B cell (primary cell): Measurements from ENCODE around the gene NAV2. TPM values are rescaled to one million over a fixed set of nuclear protein-coding genes. Genes with fewer than 3 reads are reported as not detected.

Experiments
- ATAC-seq: fragments of 200-7000 bp; cut with Tn5 transposase; one replicate; pipeline ENCODE4 v1.10.0; 2021; ENCODE audit warnings: low read depth, mild to moderate bottlenecking, moderate number of reproducible peaks, moderate library complexity
- CTCF ChIA-PET: fragments of 350-600 bp; sonication (Branson Sonifier 250); formaldehyde crosslinking; loops from one replicate; lab custom pipeline; 2021; ENCODE audit warnings: antibody characterized with exemption, inconsistent platforms; lab: Charles Lee
- POLR2A ChIA-PET: fragments of 350-600 bp; sonication (Branson Sonifier 250); formaldehyde crosslinking; loops from one replicate; lab custom pipeline; 2021; ENCODE audit warnings: antibody characterized with exemption; lab: Charles Lee
- DNase-seq: peaks from one replicate; pipeline ENCODE4 v3.0.0; 2013
- H2AFZ ChIP-seq: 2 replicates; pipeline ENCODE4 v1.6.1; 2012; ENCODE audit warnings: mild to moderate bottlenecking, low read depth, low read length; ENCODE audit not compliant: insufficient read depth, poor library complexity, severe bottlenecking
- H3K27ac ChIP-seq, 2 donors: 1 replicate in 1 of 2; 2 replicates in 1 of 2; pipeline ENCODE4 v1.5.1; 2012 to 2013; ENCODE audit warnings: low read length in 2 of 2, mild to moderate bottlenecking in 2 of 2, moderate library complexity in 1 of 2
- H3K27me3 ChIP-seq, 4 experiments: fragments of 200-600 bp in 1 of 4; sonication (generic) in 1 of 4; replicated peaks in 1 of 4; 1 replicate in 2 of 4; 2 replicates in 2 of 4; pipeline versions ENCODE4 v1.6.1 to v1.7.0; 2013 to 2016; ENCODE audit warnings: low read length in 3 of 4, mild to moderate bottlenecking in 2 of 4, mixed read lengths in 1 of 4, moderate library complexity in 1 of 4; ENCODE audit not compliant: insufficient read depth in 4 of 4, control insufficient read depth in 3 of 4; ENCODE audit errors: control extremely low read depth in 1 of 4
- H3K36me3 ChIP-seq, 2 experiments: replicated peaks in 1 of 2; 1 replicate in 1 of 2; 2 replicates in 1 of 2; pipeline versions ENCODE4 v1.6.1 to v1.7.1; 2013; ENCODE audit warnings: low read length in 1 of 2; ENCODE audit not compliant: insufficient read depth in 2 of 2, control insufficient read depth in 1 of 2; ENCODE audit errors: control extremely low read depth in 1 of 2, extremely low read depth in 1 of 2
- H3K4me1 ChIP-seq, 2 donors: fragments of 200-600 bp in 1 of 2; sonication (generic) in 1 of 2; 1 replicate in 1 of 2; 2 replicates in 1 of 2; pipeline versions ENCODE4 v1.5.1 to v1.6.1; 2013 to 2017; ENCODE audit warnings: low read length in 2 of 2; ENCODE audit not compliant: control insufficient read depth in 2 of 2, insufficient read depth in 2 of 2
- H3K4me2 ChIP-seq: replicated peaks from 2 replicates; pipeline ENCODE3; 2012; ENCODE audit warnings: mild to moderate bottlenecking, low read depth, low read length; ENCODE audit not compliant: poor library complexity, severe bottlenecking
- H3K4me3 ChIP-seq, 5 experiments: fragments of 200-600 bp in 1 of 5; sonication (generic) in 1 of 5; 1 replicate in 3 of 5; 2 replicates in 2 of 5; pipeline versions ENCODE4 v1.5.1 to v1.7.0; 2011 to 2016; ENCODE audit warnings: low read length in 4 of 5, mild to moderate bottlenecking in 4 of 5, low read depth in 2 of 5, control low read depth in 1 of 5, moderate library complexity in 1 of 5; ENCODE audit not compliant: insufficient read depth in 1 of 5; ENCODE audit errors: control extremely low read depth in 1 of 5, extremely low read depth in 1 of 5
- H3K79me2 ChIP-seq: fragments of 200-600 bp; sonication (generic); one replicate; pipeline ENCODE4 v1.6.0; 2016; ENCODE audit warnings: low read length; ENCODE audit not compliant: control insufficient read depth, insufficient read depth
- H3K9ac ChIP-seq: fragments of 200-600 bp; sonication (generic); 2 replicates; pipeline ENCODE4 v1.6.1; 2017; ENCODE audit warnings: mild to moderate bottlenecking, low read length, moderate library complexity
- H3K9me3 ChIP-seq, 3 donors: one replicate each; pipeline versions ENCODE4 v1.6.1 to v1.7.1; 2013; ENCODE audit warnings: low read length in 2 of 3; ENCODE audit not compliant: control insufficient read depth in 2 of 3, insufficient read depth in 1 of 3; ENCODE audit errors: control extremely low read depth in 1 of 3
- H4K20me1 ChIP-seq: 2 replicates; pipeline ENCODE4 v1.6.0; 2012; ENCODE audit warnings: mild to moderate bottlenecking, low read length; ENCODE audit not compliant: insufficient read depth, control insufficient read depth, poor library complexity, severe bottlenecking
- H3K27ac Mint-ChIP-seq: one replicate; pipeline ENCODE4 v1.8.0; 2021; ENCODE audit warnings: mixed read lengths
- H3K27me3 Mint-ChIP-seq: one replicate; pipeline ENCODE4 v1.8.0; 2021; ENCODE audit warnings: mixed read lengths
- H3K4me1 Mint-ChIP-seq: one replicate; pipeline ENCODE4 v1.8.0; 2021; ENCODE audit warnings: mixed read lengths
- H3K4me3 Mint-ChIP-seq: one replicate; pipeline ENCODE4 v1.8.0; 2021; ENCODE audit warnings: mixed read lengths
- H3K9me3 Mint-ChIP-seq: one replicate; pipeline ENCODE4 v1.8.0; 2022; ENCODE audit warnings: mixed read lengths; ENCODE audit not compliant: insufficient read depth
- EZH2 ChIP-seq: IDR thresholded peaks from 2 replicates; pipeline ENCODE4 v1.6.1; 2012; ENCODE audit warnings: borderline replicate concordance, low read depth, mild to moderate bottlenecking, moderate library complexity, low read length; ENCODE audit not compliant: insufficient read depth, poor library complexity, severe bottlenecking
- WGBS: methylation state at CpG from one replicate; pipeline ENCODE4 v1.1.5; 2013; ENCODE audit warnings: missing lambda C conversion rate; ENCODE audit not compliant: insufficient coverage; 5-methylcytosine and 5-hydroxymethylcytosine counted together
- intact Hi-C: fragments of 100-400 bp; cut with micrococcal nuclease; formaldehyde crosslinking; loops from one replicate; pipeline ENCODE4 v1.10.0; 2022
- polyA plus RNA-seq: library from polyadenylated mRNA; depleted of rRNA; stranded (reverse); fragments of >200 nt; gene quantifications from 2 replicates; pipeline ENCODE4 v1.2.3, GENCODE V29; 2012
- total RNA-seq, 2 donors: library from RNA; stranded (reverse); fragments of 120-200 nt in 1 of 2; gene quantifications; 1 replicate in 1 of 2; 2 replicates in 1 of 2; pipeline versions ENCODE4 v1.2.3 to v1.2.4, GENCODE V29; 2013 to 2022
- TF ChIP-seq, protein P1 (sequence below): fragments of 200-600 bp; IDR thresholded peaks from one replicate; pipeline ENCODE4 v1.8.0; 2022; ENCODE audit warnings: antibody characterized with exemption, mild to moderate bottlenecking

NAV2 gene
- total and polyA plus RNA-seq, 2 donors (not counting 1 experiment from before 2014, with no cell fraction given), result 0.82 to 22.2 TPM

DNA sequence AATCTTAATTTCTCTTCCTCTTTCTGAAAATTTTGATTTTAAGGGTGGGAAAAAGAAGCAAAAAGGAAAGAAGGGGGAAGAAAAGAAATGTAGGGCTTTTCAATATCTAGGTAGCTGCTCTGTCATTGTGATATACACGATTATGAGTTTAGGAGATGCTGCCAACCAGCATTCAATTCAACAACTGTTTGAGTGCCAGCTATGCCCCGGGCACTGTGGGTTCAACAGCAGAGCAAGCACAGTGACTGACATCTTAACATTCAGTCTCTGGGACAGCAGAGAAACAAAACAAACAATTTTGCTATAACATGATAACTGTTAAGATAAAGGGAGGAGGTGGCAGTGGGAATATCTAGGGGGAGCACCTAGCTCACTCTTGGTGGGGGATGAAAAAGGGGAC lies 356.1 kb downstream of the NAV2 start:
- POLR2A ChIA-PET, result no interaction called here
- H3K27ac ChIP-seq, result no peak overlapping the region
- H3K9ac ChIP-seq, result no peak overlapping the region
- H3K9me3 Mint-ChIP-seq, result no peaks in the 10 kb centered on the region
- H3K27me3 Mint-ChIP-seq, result peaks cover 6% of the 10 kb centered on the region
- no peak overlapping the region for H3K4me2 ChIP-seq
- H3K79me2 ChIP-seq, result no peaks in the 10 kb centered on the region
- no peaks in the 10 kb centered on the region for H3K9me3 ChIP-seq
- ATAC-seq (no peak), DNase-seq (no peak)
- CTCF ChIA-PET, result no interaction called here
- H3K27me3 ChIP-seq, result peaks cover 0 to 3% (median 0%) of the 10 kb centered on the region in 4 experiments
- no peaks in the 10 kb centered on the region for H3K36me3 ChIP-seq
- no peaks in the 10 kb centered on the region for H4K20me1 ChIP-seq
- H2AFZ ChIP-seq, result no peak overlapping the region
- H3K27ac Mint-ChIP-seq, result no peak overlapping the region
- no peak overlapping the region for H3K4me3 Mint-ChIP-seq
- TF ChIP-seq, protein P1, sequence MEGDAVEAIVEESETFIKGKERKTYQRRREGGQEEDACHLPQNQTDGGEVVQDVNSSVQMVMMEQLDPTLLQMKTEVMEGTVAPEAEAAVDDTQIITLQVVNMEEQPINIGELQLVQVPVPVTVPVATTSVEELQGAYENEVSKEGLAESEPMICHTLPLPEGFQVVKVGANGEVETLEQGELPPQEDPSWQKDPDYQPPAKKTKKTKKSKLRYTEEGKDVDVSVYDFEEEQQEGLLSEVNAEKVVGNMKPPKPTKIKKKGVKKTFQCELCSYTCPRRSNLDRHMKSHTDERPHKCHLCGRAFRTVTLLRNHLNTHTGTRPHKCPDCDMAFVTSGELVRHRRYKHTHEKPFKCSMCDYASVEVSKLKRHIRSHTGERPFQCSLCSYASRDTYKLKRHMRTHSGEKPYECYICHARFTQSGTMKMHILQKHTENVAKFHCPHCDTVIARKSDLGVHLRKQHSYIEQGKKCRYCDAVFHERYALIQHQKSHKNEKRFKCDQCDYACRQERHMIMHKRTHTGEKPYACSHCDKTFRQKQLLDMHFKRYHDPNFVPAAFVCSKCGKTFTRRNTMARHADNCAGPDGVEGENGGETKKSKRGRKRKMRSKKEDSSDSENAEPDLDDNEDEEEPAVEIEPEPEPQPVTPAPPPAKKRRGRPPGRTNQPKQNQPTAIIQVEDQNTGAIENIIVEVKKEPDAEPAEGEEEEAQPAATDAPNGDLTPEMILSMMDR, result no peak
- no peak for TF ChIP-seq EZH2
- no peak overlapping the region for H3K4me3 ChIP-seq
- no peaks in the 10 kb centered on the region for H3K4me1 Mint-ChIP-seq
- no peaks in the 10 kb centered on the region for H3K4me1 ChIP-seq
- intact Hi-C loops, result no loop called here
- no CpG with 5 or more reads among the region's 2 CpGs for WGBS

- Histone ChIP-seq H2AFZ (no peak overlapping the region), H3K27ac (no peak overlapping the region), H3K79me2 (no peaks in the 10 kb centered on the region), H3K36me3 (no peaks in the 10 kb centered on the region), H4K20me1 (no peaks in the 10 kb centered on the region), H3K4me2 (no peak overlapping the region), H3K9ac (no peak overlapping the region), H3K4me3 (no peak overlapping the region), H3K27me3 (peaks cover 0 to 3% (median 0%) of the 10 kb centered on the region in 4 experiments), H3K4me1 (no peaks in the 10 kb centered on the region), H3K9me3 (peaks cover 0 to 1% (median 0%) of the 10 kb centered on the region in 3 donors)
- CTCF ChIA-PET, result no interaction called here
- TF ChIP-seq, protein P1, result no peak
- TF ChIP-seq EZH2, result no peak
- DNase-seq (no peak), ATAC-seq (no peak)
- no peak overlapping the region for H3K4me3 Mint-ChIP-seq
- no peak overlapping the region for H3K27ac Mint-ChIP-seq
- H3K27me3 Mint-ChIP-seq, result peaks cover 12% of the 10 kb centered on the region
- intact Hi-C loops, result no loop called here
- WGBS, result no CpG with 5 or more reads among the region's 3 CpGs
- H3K9me3 Mint-ChIP-seq, result no peaks in the 10 kb centered on the region
- no peaks in the 10 kb centered on the region for H3K4me1 Mint-ChIP-seq
- POLR2A ChIA-PET, result no interaction called here
Measured at GRCh38 chr11:20070459-20070858, 357.8 kb downstream of the NAV2 start.
